Measurements from ENCODE around the gene PCDHA2. TPM values are rescaled to one million over a fixed set of nuclear protein-coding genes. Genes with fewer than 3 reads are reported as not detected.

Gene PCDHA2
- polyA plus RNA-seq, 1 donor from 2014 or later: 8.7 TPM

GRCh38 chr5:140764177-140764973, 30.3 kb upstream of the PCDHA2 start:
- no peaks in the 10 kb centered on the region for H3K27me3 ChIP-seq (ENCODE audit: insufficient read depth, low read depth, low read length)
- no peak overlapping the region for H3K4me3 ChIP-seq (ENCODE audit: low read length)
- no peaks in the 10 kb centered on the region for H3F3A ChIP-seq (ENCODE audit: insufficient read depth, low read length, poor library complexity, severe bottlenecking)
- H3K4me2 ChIP-seq (ENCODE audit: low read length): no peak overlapping the region
- no peaks in the 10 kb centered on the region for H4K20me1 ChIP-seq (ENCODE audit: insufficient read depth)
- H3K27ac ChIP-seq (ENCODE audit: low read length): no peak overlapping the region
- no peaks in the 10 kb centered on the region for H3K9me2 ChIP-seq (ENCODE audit: insufficient read depth, low read length)
- no peak overlapping the region for H3K9ac ChIP-seq (ENCODE audit: low read length)
- no peaks in the 10 kb centered on the region for H3K79me2 ChIP-seq (replicated peaks; ENCODE audit: insufficient read depth, low read length)
- H3K36me3 ChIP-seq (ENCODE audit: insufficient read depth, low read length): no peaks in the 10 kb centered on the region
- TF ChIP-seq CTCF (IDR thresholded peaks at IDR 0.05; ENCODE audit: poor library complexity, severe bottlenecking): no peak
- TF ChIP-seq MXI1 (conservative IDR thresholded peaks at IDR 0.05; ENCODE audit: poor library complexity, severe bottlenecking): no peak
- TF ChIP-seq TAF1 (IDR thresholded peaks at IDR 0.05; ENCODE audit: low read depth): no peak
- no peak for TF ChIP-seq RAD21 (conservative IDR thresholded peaks at IDR 0.05)
- TF ChIP-seq EZH2 (IDR thresholded peaks at IDR 0.05; ENCODE audit: borderline replicate concordance, insufficient read depth, low read length, poor library complexity, severe bottlenecking): no peak
- no peak for TF ChIP-seq SMC3 (conservative IDR thresholded peaks at IDR 0.05; ENCODE audit: poor library complexity)
- peaks cover 13% of the 10 kb centered on the region for H3K9me3 ChIP-seq (ENCODE audit: low read length)
- no peak overlapping the region for H2AFZ ChIP-seq (ENCODE audit: low read depth, low read length)

DNA sequence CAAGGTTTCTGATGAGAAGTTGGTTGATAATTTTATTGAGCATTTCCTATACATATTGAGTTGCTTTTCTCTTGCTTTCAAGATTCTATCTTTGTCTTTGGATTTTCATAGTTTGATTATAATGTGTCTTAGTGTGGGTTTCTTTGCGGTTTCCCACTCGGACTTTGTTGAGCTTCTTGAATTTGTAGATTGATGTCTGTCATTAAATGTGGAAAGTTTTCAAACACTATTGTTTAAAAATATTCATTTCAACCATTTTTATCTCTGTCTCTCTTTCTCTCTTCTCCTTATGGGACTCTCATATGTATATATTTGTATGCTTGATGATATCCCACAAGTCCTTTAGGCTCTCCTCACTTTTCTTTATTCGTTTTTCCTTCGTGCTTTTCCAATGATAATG, 27.2 kb upstream of the PCDHA2 start:
- no peaks in the 10 kb centered on the region for H3F3A ChIP-seq (ENCODE audit: insufficient read depth, low read length, poor library complexity, severe bottlenecking)
- H3K4me3 ChIP-seq (ENCODE audit: low read length): no peak overlapping the region
- H3K9ac ChIP-seq (ENCODE audit: low read length): no peak overlapping the region
- TF ChIP-seq EP300 (conservative IDR thresholded peaks at IDR 0.05; ENCODE audit: poor library complexity, severe bottlenecking): no peak
- no peak for TF ChIP-seq EZH2 (IDR thresholded peaks at IDR 0.05; ENCODE audit: borderline replicate concordance, insufficient read depth, low read length, poor library complexity, severe bottlenecking)
- no peak for TF ChIP-seq MXI1 (conservative IDR thresholded peaks at IDR 0.05; ENCODE audit: poor library complexity, severe bottlenecking)
- no peak for TF ChIP-seq CTCF (IDR thresholded peaks at IDR 0.05; ENCODE audit: poor library complexity, severe bottlenecking)
- TF ChIP-seq TAF1 (IDR thresholded peaks at IDR 0.05; ENCODE audit: low read depth): no peak
- no peak for TF ChIP-seq REST (IDR thresholded peaks at IDR 0.05; ENCODE audit: borderline replicate concordance)
- no peak for TF ChIP-seq SMC3 (conservative IDR thresholded peaks at IDR 0.05; ENCODE audit: poor library complexity)
- TF ChIP-seq POLR2AphosphoS5 (IDR thresholded peaks at IDR 0.05): no peak
- TF ChIP-seq RAD21 (conservative IDR thresholded peaks at IDR 0.05): no peak
- H3K9me3 ChIP-seq (ENCODE audit: low read length): peaks cover 13% of the 10 kb centered on the region
- H3K4me2 ChIP-seq (ENCODE audit: low read length): no peak overlapping the region
- no peak overlapping the region for H2AFZ ChIP-seq (ENCODE audit: low read depth, low read length)
- H3K79me2 ChIP-seq (replicated peaks; ENCODE audit: insufficient read depth, low read length): no peaks in the 10 kb centered on the region
- no peaks in the 10 kb centered on the region for H3K9me2 ChIP-seq (ENCODE audit: insufficient read depth, low read length)
- H4K20me1 ChIP-seq (ENCODE audit: insufficient read depth): no peaks in the 10 kb centered on the region
- H3K27me3 ChIP-seq (ENCODE audit: insufficient read depth, low read depth, low read length): no peaks in the 10 kb centered on the region
- no peak overlapping the region for H3K27ac ChIP-seq (ENCODE audit: low read length)
- H3K36me3 ChIP-seq (ENCODE audit: insufficient read depth, low read length): no peaks in the 10 kb centered on the region

Measured in neural cell (in vitro differentiated cells).